ENCODE results near the gene ZNF227.
"Not testable (repeated sequence)": the region's sequence is repeated elsewhere in the genome, so short reads cannot be mapped to it uniquely, and the experiment has no call there.

Gene ZNF227

GRCh38 chr19:44252332-44252731 lies 40.0 kb downstream of the ZNF227 start:
- DNase-seq (ENCODE audit: low read depth in 2 of 2), result not testable (repeated sequence)

DNA sequence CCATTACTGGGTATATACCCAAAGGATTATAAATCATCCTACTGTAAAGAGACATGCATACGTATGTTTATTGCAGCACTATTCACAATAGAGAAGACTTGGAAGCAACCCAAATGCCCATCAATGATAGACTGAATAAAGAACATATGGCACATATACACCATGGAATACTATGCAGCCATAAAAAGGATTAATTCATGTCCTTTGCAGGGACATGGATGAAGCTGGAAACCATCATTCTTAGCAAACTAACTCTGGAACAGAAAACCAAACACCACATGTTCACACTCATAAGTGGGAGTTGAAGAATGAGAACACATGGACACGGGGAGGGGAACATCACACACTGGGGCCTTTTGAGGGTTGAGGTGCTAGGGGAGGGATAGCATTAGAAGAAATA lies 41.1 kb downstream of the ZNF227 start:
- not testable (repeated sequence) for DNase-seq (ENCODE audit: low read depth in 2 of 2)

- DNase-seq (ENCODE audit: low read depth in 2 of 2), result no peak
Observed at GRCh38 chr19:44254496-44254895, 42.2 kb downstream of the ZNF227 start.

GRCh38 chr19:44255705-44256411 lies 43.5 kb downstream of the ZNF227 start:
- DNase-seq (ENCODE audit: low read depth in 2 of 2), result no peak

GRCh38 chr19:44258136-44258535 lies 45.8 kb downstream of the ZNF227 start:
- no peak for DNase-seq (ENCODE audit: low read depth in 2 of 2)

GRCh38 chr19:44258835-44259413 lies 46.6 kb downstream of the ZNF227 start:
- DNase-seq (ENCODE audit: low read depth in 2 of 2), result no peak

DNA sequence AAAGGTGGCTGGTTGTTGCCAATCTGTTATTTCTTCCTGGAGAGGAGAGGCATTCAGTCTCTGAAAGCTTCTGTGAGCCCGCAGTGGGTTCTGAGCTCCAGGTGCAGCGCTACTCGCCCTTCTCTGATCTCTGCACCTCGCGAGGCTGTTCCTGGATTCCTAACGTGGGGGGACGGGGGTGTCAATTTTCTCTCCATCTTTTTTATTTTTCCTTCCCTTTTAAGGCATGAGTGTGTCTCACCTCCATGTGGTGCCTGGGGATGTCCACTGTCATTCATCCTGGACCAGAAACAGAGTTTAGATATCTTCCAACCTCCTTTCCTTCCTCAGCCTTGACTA lies 48.0 kb downstream of the ZNF227 start:
- DNase-seq (ENCODE audit: low read depth in 2 of 2), result no peak

- no peak for DNase-seq (ENCODE audit: low read depth in 2 of 2)
Observed at GRCh38 chr19:44260695-44261446, 48.5 kb downstream of the ZNF227 start.

GRCh38 chr19:44277331-44277730 lies 65.0 kb downstream of the ZNF227 start:
- no peak for DNase-seq (ENCODE audit: low read depth in 2 of 2)

- DNase-seq (ENCODE audit: low read depth in 2 of 2), result no peak
Observed at GRCh38 chr19:44278181-44278690, 65.9 kb downstream of the ZNF227 start.

- DNase-seq (ENCODE audit: low read depth in 2 of 2), result no peak
Observed at GRCh38 chr19:44280916-44281315, 68.6 kb downstream of the ZNF227 start.

- no peak for DNase-seq (ENCODE audit: low read depth in 2 of 2)
Observed at GRCh38 chr19:44282846-44283245, 70.5 kb downstream of the ZNF227 start.

DNA sequence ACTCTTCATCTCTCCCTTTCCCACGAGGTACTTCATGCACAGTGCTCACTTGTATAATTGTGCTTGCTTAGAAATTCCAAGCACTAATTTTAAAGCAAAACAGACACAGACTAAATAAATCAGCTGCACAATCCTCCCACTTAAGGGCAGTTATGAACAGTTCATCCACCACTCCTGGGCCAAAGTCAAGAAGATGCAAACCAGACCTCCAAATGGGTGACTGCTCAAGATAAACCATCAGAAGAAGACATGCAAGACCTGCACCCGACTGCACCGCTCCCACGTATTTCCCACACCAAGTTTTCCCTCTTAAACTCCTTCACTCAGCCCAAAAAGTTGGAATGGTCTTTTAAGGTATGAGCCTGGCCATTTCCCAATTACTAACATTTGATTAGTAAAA lies 72.6 kb downstream of the ZNF227 start:
- DNase-seq (ENCODE audit: low read depth in 2 of 2), result no peak

All from stimulated activated CD4-positive, alpha-beta T cell treated with anti-CD3 and anti-CD28 coated beads, Interleukin-1b, Interleukin-23, amount 100 ng/mL, for 1 hour (primary cell).